Measurements from ENCODE around the gene SCARB1. TPM values are rescaled to one million over a fixed set of nuclear protein-coding genes. Genes with fewer than 3 reads are reported as not detected.

Gene SCARB1
- total and polyA plus RNA-seq, 5 experiments from 2014 or later, result 2.7 to 7.2 (median 3.9) TPM

- H3K36me3 Mint-ChIP-seq, result no peaks in the 10 kb centered on the region
- peaks cover 6 to 30% (median 27%) of the 10 kb centered on the region in 4 donors for H3K4me1 Mint-ChIP-seq
- DNase-seq (no peak), ATAC-seq (no peak)
- no peak overlapping the region for H3K4me3 Mint-ChIP-seq
- peak overlapping the region in 1 of 10 donors; percentile 86 for H3K27ac Mint-ChIP-seq
- H3K27me3 Mint-ChIP-seq, result no peaks in the 10 kb centered on the region
- H3K9me3 Mint-ChIP-seq, result no peaks in the 10 kb centered on the region
- POLR2A ChIA-PET, result no interaction called here
Observed at GRCh38 chr12:124732275-124733075, 131.2 kb downstream of the SCARB1 start.

GRCh38 chr12:124731869-124732268 lies 131.8 kb downstream of the SCARB1 start:
- peaks cover 6 to 24% (median 23%) of the 10 kb centered on the region in 4 donors for H3K4me1 Mint-ChIP-seq
- no peak for DNase-seq
- peaks cover 0 to 1% (median 0%) of the 10 kb centered on the region in 5 donors for H3K27me3 Mint-ChIP-seq
- no peaks in the 10 kb centered on the region for H3K9me3 Mint-ChIP-seq
- no peak overlapping the region for H3K4me3 Mint-ChIP-seq
- POLR2A ChIA-PET, result no interaction called here
- H3K36me3 Mint-ChIP-seq, result no peaks in the 10 kb centered on the region
- no peak overlapping the region for H3K27ac Mint-ChIP-seq
- ATAC-seq, result no peak

- H3K27me3 Mint-ChIP-seq, result peaks cover 0 to 9% (median 0%) of the 10 kb centered on the region in 5 donors
- H3K4me1 Mint-ChIP-seq, result peaks cover 2 to 14% (median 13%) of the 10 kb centered on the region in 4 donors
- H3K4me3 Mint-ChIP-seq, result no peak overlapping the region
- DNase-seq, result no peak
- no peak for ATAC-seq
- no peak overlapping the region for H3K27ac Mint-ChIP-seq
- peaks cover 0 to 2% (median 0%) of the 10 kb centered on the region in 9 donors for H3K9me3 Mint-ChIP-seq
- no peaks in the 10 kb centered on the region for H3K36me3 Mint-ChIP-seq
- POLR2A ChIA-PET, result no interaction called here
Observed at GRCh38 chr12:124730455-124730932, 133.2 kb downstream of the SCARB1 start.

- Mint-ChIP-seq H3K4me1 (no peaks in the 10 kb centered on the region), H3K36me3 (no peaks in the 10 kb centered on the region), H3K4me3 (no peak overlapping the region), H3K27me3 (peaks cover 0 to 9% (median 0%) of the 10 kb centered on the region in 5 donors), H3K27ac (no peak overlapping the region), H3K9me3 (peaks cover 0 to 2% (median 0%) of the 10 kb centered on the region in 9 donors)
- ATAC-seq, result no peak
- no peak for DNase-seq
- POLR2A ChIA-PET, result no interaction called here
Observed at GRCh38 chr12:124727922-124728321, 135.7 kb downstream of the SCARB1 start.

GRCh38 chr12:124727264-124727800 lies 136.3 kb downstream of the SCARB1 start:
- Mint-ChIP-seq H3K9me3 (peaks cover 0 to 2% (median 0%) of the 10 kb centered on the region in 9 donors), H3K4me1 (no peaks in the 10 kb centered on the region), H3K27me3 (peaks cover 0 to 9% (median 0%) of the 10 kb centered on the region in 5 donors), H3K27ac (no peak overlapping the region), H3K36me3 (no peaks in the 10 kb centered on the region), H3K4me3 (no peak overlapping the region)
- DNase-seq (peak in 1 of 10 donors; percentile 13), ATAC-seq (no peak)
- POLR2A ChIA-PET, result no interaction called here

Other genes starting within 250 kb of the SCARB1 start
- gene UBC, start 50.8 kb upstream of the SCARB1 start, total RNA-seq, result 100 to 1,000 TPM; 773 to 788 TPM
- 1,000 to 10,000 TPM; 1,080 to 1,331 (median 1,214) TPM for gene UBC, start 50.8 kb upstream of the SCARB1 start, polyA plus RNA-seq
- gene DHX37, start 125.3 kb upstream of the SCARB1 start, total RNA-seq, result 10 to 100 TPM; 29.5 to 30.5 TPM
- gene DHX37, start 125.3 kb upstream of the SCARB1 start, polyA plus RNA-seq, result 1 to 10 TPM; 3.4 to 5.8 (median 4.3) TPM
- gene BRI3BP, start 129.8 kb upstream of the SCARB1 start, total RNA-seq, result 1 to 10 TPM; 7.4 to 7.8 TPM
- 1 to 10 TPM; 1.5 to 3.7 (median 2.3) TPM for gene BRI3BP, start 129.8 kb upstream of the SCARB1 start, polyA plus RNA-seq
- gene AACS, start 201.6 kb upstream of the SCARB1 start, total RNA-seq, result 10 to 100 TPM; 19.3 to 20.4 TPM
- gene AACS, start 201.6 kb upstream of the SCARB1 start, polyA plus RNA-seq, result 10 to 100 TPM in 2 of 3 donors, 1 to 10 TPM in 1; 7.4 to 17.2 (median 10.6) TPM

Data from naive thymus-derived CD8-positive, alpha-beta T cell (primary cell).